ENCODE data around the gene BZW2.

Gene BZW2

GRCh38 chr7:16755397-16755796 lies 109.4 kb downstream of the BZW2 start:
- no peak for DNase-seq

All from RPMI8226 (cell line).